Naive B cell (primary cell): ENCODE results near the gene FFAR1. TPM values are rescaled to one million over a fixed set of nuclear protein-coding genes. Genes with fewer than 3 reads are reported as not detected.
"Not testable (repeated sequence)": the region's sequence is repeated elsewhere in the genome, so short reads cannot be mapped to it uniquely, and the experiment has no call there.

Source experiments
- ATAC-seq, 2 donors: fragments of 150-1000 bp; cut with Tn5 transposase; 2 replicates each; pipeline ENCODE4 v1.10.0; 2021; ENCODE audit warnings: low read depth in 2 of 2, mild to moderate bottlenecking in 2 of 2, moderate library complexity in 2 of 2
- DNase-seq: peaks from one replicate; pipeline ENCODE4 v3.0.0; 2022
- H3K27ac Mint-ChIP-seq, 6 donors: one replicate each; pipeline ENCODE4 v1.8.0; 2020 to 2022; ENCODE audit warnings: mild to moderate bottlenecking in 6 of 6, mixed read lengths in 6 of 6, moderate library complexity in 5 of 6, inconsistent platforms in 2 of 6
- H3K27me3 Mint-ChIP-seq, 3 donors: one replicate each; pipeline ENCODE4 v1.8.0; 2021 to 2022; ENCODE audit warnings: mixed read lengths in 3 of 3, mild to moderate bottlenecking in 1 of 3
- H3K36me3 Mint-ChIP-seq, 2 donors: one replicate each; pipeline ENCODE4 v1.8.0; 2020 to 2022; ENCODE audit warnings: mixed read lengths in 2 of 2, inconsistent platforms in 1 of 2, mild to moderate bottlenecking in 1 of 2
- H3K4me1 Mint-ChIP-seq, 3 donors: one replicate each; pipeline ENCODE4 v1.8.0; 2020 to 2022; ENCODE audit warnings: mixed read lengths in 3 of 3, inconsistent platforms in 1 of 3, mild to moderate bottlenecking in 1 of 3, moderate library complexity in 1 of 3
- H3K4me3 Mint-ChIP-seq, 8 donors: one replicate each; pipeline ENCODE4 v1.8.0; 2020 to 2022; ENCODE audit warnings: mild to moderate bottlenecking in 8 of 8, mixed read lengths in 8 of 8, moderate library complexity in 8 of 8, inconsistent platforms in 2 of 8
- H3K9me3 Mint-ChIP-seq, 7 donors: one replicate each; pipeline ENCODE4 v1.8.0; 2020 to 2022; ENCODE audit warnings: mixed read lengths in 7 of 7, mild to moderate bottlenecking in 5 of 7, inconsistent platforms in 2 of 7, moderate library complexity in 1 of 7
- polyA plus RNA-seq, 6 donors: library from polyadenylated mRNA; unstranded; fragments of 300-500 nt; fragmentation: Illumina TruSeq; gene quantifications; one replicate each; pipeline ENCODE4 v1.2.3, GENCODE V29; 2021; ENCODE audit warnings: low read depth in 6 of 6

Gene FFAR1
- polyA plus RNA-seq, 6 donors from 2014 or later = 0.14 to 1.9 (median 0.75) TPM

- peaks cover 0 to 12% of the 10 kb centered on the region in 2 donors for H3K36me3 Mint-ChIP-seq
- H3K4me3 Mint-ChIP-seq = peak overlapping the region in 5 of 8 donors; percentile 4 to 82 (median 70)
Measured at GRCh38 chr19:35349614-35350521, 2.2 kb downstream of the FFAR1 start.

GRCh38 chr19:35350591-35350990 lies 2.9 kb downstream of the FFAR1 start:
- Mint-ChIP-seq H3K4me3 (peak overlapping the region in 3 of 8 donors; percentile 13 to 72 (median 47)), H3K9me3 (peaks cover 0 to 4% (median 0%) of the 10 kb centered on the region in 7 donors), H3K27me3 (no peaks in the 10 kb centered on the region), H3K36me3 (peaks cover 0 to 12% of the 10 kb centered on the region in 2 donors), H3K4me1 (peaks cover 47 to 68% (median 61%) of the 10 kb centered on the region in 3 donors), H3K27ac (peak overlapping the region in 4 of 6 donors; percentile 10 to 99 (median 84))
- DNase-seq (no peak), ATAC-seq (no peak)

More at GRCh38 chr19:35349614-35350521, 2.2 kb downstream of the FFAR1 start:
- peak overlapping the region; percentile 41 to 99 (median 89) for H3K27ac Mint-ChIP-seq
- no peaks in the 10 kb centered on the region for H3K27me3 Mint-ChIP-seq
- ATAC-seq (no peak), DNase-seq (no peak)
- H3K9me3 Mint-ChIP-seq = peaks cover 0 to 4% (median 0%) of the 10 kb centered on the region in 7 donors
- H3K4me1 Mint-ChIP-seq = peaks cover 48 to 75% (median 68%) of the 10 kb centered on the region in 3 donors

DNA sequence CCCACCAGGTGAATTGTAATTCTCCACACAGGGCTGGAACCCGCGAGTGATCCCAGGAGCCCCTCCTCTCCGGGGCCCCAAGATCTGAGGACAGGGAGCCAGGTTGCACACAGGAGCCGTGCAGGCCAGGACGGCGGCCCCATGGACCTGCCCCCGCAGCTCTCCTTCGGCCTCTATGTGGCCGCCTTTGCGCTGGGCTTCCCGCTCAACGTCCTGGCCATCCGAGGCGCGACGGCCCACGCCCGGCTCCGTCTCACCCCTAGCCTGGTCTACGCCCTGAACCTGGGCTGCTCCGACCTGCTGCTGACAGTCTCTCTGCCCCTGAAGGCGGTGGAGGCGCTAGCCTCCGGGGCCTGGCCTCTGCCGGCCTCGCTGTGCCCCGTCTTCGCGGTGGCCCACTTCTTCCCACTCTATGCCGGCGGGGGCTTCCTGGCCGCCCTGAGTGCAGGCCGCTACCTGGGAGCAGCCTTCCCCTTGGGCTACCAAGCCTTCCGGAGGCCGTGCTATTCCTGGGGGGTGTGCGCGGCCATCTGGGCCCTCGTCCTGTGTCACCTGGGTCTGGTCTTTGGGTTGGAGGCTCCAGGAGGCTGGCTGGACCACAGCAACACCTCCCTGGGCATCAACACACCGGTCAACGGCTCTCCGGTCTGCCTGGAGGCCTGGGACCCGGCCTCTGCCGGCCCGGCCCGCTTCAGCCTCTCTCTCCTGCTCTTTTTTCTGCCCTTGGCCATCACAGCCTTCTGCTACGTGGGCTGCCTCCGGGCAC lies 3.9 kb downstream of the FFAR1 start:
- Mint-ChIP-seq H3K27ac (peak overlapping the region in 3 of 6 donors; percentile 49 to 99 (median 79)), H3K27me3 (no peaks in the 10 kb centered on the region), H3K9me3 (peaks cover 0 to 2% (median 0%) of the 10 kb centered on the region in 7 donors), H3K4me3 (peak overlapping the region in 1 of 8 donors; percentile 66), H3K36me3 (peaks cover 0 to 2% of the 10 kb centered on the region in 2 donors), H3K4me1 (peaks cover 37 to 62% (median 55%) of the 10 kb centered on the region in 3 donors)
- DNase-seq (no peak), ATAC-seq (no peak)

- H3K4me1 Mint-ChIP-seq = peaks cover 32 to 57% (median 50%) of the 10 kb centered on the region in 3 donors
- H3K4me3 Mint-ChIP-seq = no peak overlapping the region
- peak overlapping the region in 2 of 6 donors; percentile 74 to 79 for H3K27ac Mint-ChIP-seq
- H3K9me3 Mint-ChIP-seq = no peaks in the 10 kb centered on the region
- ATAC-seq = no peak
- no peaks in the 10 kb centered on the region for H3K36me3 Mint-ChIP-seq
- no peak for DNase-seq
- H3K27me3 Mint-ChIP-seq = no peaks in the 10 kb centered on the region
Measured at GRCh38 chr19:35352177-35352447, 4.4 kb downstream of the FFAR1 start.

DNA sequence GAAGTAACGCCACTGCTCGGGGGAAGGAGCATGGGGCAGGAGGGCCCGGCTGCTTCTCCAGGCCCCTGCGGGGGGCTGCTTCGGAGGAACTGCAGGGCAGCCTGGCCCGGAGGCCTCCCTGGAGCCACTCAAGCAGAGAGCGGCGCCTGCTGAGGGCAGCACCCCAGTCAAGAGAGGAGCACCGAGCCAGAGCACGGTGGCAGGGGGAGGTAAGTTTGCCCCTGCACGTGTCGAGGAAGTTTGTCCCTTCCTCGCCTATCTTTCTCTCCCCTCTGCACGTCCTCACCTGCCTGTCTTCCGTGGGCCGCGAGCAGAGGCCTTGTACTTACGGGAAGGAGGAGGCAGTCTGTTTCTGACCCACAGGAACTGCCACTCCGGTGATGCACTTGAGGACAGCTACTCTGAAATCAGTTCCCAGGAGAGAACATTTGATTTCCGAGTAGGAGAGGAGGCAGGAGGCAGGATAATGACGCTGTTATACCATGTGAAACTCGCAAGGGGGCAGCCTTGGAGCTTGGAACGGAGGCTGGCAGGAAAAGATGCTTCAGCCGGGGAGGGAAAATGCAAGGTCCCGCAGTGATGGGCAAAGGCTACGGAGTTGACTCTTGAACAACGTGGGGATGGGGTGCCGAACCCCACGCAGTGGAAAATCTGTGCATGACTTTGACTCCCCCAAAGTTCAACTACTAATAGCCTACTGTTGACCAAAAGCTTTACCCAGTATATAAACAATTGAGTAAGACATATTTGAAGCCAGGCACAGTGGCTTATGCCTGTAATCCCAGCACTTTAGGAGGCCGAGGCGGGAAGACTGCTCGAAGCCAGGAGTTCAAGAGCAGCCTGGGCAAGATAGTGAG lies 5.0 kb downstream of the FFAR1 start:
- Mint-ChIP-seq H3K4me1 (peaks cover 26 to 51% (median 44%) of the 10 kb centered on the region in 3 donors), H3K4me3 (peak overlapping the region in 6 of 8 donors; percentile 6 to 87 (median 54)), H3K27me3 (peaks cover under 1 to 3% (median under 1%) of the 10 kb centered on the region in 3 donors), H3K36me3 (no peaks in the 10 kb centered on the region), H3K27ac (peak overlapping the region in 3 of 6 donors; percentile 66 to 82 (median 74)), H3K9me3 (no peaks in the 10 kb centered on the region)
- ATAC-seq (peak; percentile 20 to 51), DNase-seq (peak; percentile 67)

DNA sequence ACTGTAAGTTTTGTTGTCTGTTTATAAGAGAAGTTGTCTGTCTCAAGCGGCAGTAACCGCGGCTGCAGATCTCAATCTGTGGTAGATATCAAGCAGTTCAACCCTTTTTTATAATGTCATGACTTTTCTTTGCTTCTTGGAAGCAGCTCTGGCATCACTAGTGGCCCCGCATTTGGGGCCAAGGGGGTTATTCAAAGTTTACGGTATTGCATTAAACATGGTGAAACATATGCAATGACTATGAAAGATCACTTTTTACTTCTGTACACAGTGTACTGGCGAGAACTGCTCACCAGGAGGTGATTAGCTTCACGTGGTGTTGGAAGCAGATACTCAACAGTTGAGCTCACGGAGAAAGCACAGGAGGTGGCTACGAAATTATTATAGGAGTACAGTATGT lies 5.9 kb downstream of the FFAR1 start:
- no peak for DNase-seq
- no peaks in the 10 kb centered on the region for H3K9me3 Mint-ChIP-seq
- no peak for ATAC-seq
- H3K36me3 Mint-ChIP-seq = no peaks in the 10 kb centered on the region
- H3K4me3 Mint-ChIP-seq = no peak overlapping the region
- peaks cover 26 to 47% (median 35%) of the 10 kb centered on the region in 3 donors for H3K4me1 Mint-ChIP-seq
- H3K27me3 Mint-ChIP-seq = peaks cover 7 to 10% (median 8%) of the 10 kb centered on the region in 3 donors
- H3K27ac Mint-ChIP-seq = no peak overlapping the region

DNA sequence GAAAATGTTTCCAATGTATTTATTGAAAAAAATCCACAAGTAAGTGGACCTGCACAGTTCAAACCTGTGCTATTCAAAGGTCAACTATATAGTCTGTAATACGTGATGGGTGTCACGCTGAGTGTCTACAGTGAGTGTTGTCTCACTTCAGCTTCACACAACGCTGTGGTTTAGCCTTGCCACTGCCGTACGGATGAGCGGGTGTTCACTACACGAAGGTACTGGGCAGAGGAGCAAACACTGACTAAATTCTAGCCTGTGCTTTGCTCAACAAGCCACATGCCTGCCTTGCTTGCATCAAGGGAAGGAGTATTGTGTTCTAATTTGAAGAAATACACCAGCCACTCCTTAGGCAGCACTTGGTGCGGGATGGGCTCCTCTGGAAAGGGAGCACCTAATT lies 7.2 kb downstream of the FFAR1 start:
- H3K4me3 Mint-ChIP-seq = no peak overlapping the region
- H3K27me3 Mint-ChIP-seq = peaks cover 7 to 10% (median 8%) of the 10 kb centered on the region in 3 donors
- H3K4me1 Mint-ChIP-seq = peaks cover 15 to 34% (median 22%) of the 10 kb centered on the region in 3 donors
- ATAC-seq (no peak), DNase-seq (no peak)
- peak overlapping the region in 2 of 6 donors; percentile 42 to 78 for H3K27ac Mint-ChIP-seq
- H3K36me3 Mint-ChIP-seq = no peaks in the 10 kb centered on the region
- no peaks in the 10 kb centered on the region for H3K9me3 Mint-ChIP-seq

- ATAC-seq = no peak
- DNase-seq = no peak
- no peaks in the 10 kb centered on the region for H3K36me3 Mint-ChIP-seq
- H3K27me3 Mint-ChIP-seq = peaks cover 7 to 10% (median 9%) of the 10 kb centered on the region in 3 donors
- H3K9me3 Mint-ChIP-seq = no peaks in the 10 kb centered on the region
- no peak overlapping the region for H3K4me3 Mint-ChIP-seq
- peak overlapping the region in 1 of 6 donors; percentile 82 for H3K27ac Mint-ChIP-seq
- H3K4me1 Mint-ChIP-seq = peaks cover 12 to 24% (median 15%) of the 10 kb centered on the region in 3 donors
Measured at GRCh38 chr19:35355791-35356460, 8.2 kb downstream of the FFAR1 start.

GRCh38 chr19:35357867-35358573 lies 10.3 kb downstream of the FFAR1 start, which contains the start of gene FFAR3:
TSS of gene FFAR3 (plus strand) at chr19:35358460. CDS start at chr19:35358891, 431 bp downstream.
- Mint-ChIP-seq H3K27ac (no peak within 1 kb of the TSS), H3K27me3 (peaks cover 7 to 29% (median 26%) of the 10 kb centered on the region in 3 donors), H3K36me3 (no peaks in the 10 kb centered on the region), H3K4me3 (peak within 1 kb of the TSS in 1 of 8 donors; percentile 0), H3K9me3 (no peaks in the 10 kb centered on the region), H3K4me1 (peaks cover 5 to 11% (median 6%) of the 10 kb centered on the region in 3 donors)
- DNase-seq (no peak), ATAC-seq (no peak)

GRCh38 chr19:35358834-35359233 lies 11.1 kb downstream of the FFAR1 start:
- H3K36me3 Mint-ChIP-seq, H3K27ac Mint-ChIP-seq, H3K4me1 Mint-ChIP-seq, ATAC-seq, DNase-seq, H3K4me3 Mint-ChIP-seq, H3K9me3 Mint-ChIP-seq: not testable (repeated sequence)
- peaks cover 7 to 35% (median 26%) of the 10 kb centered on the region in 3 donors for H3K27me3 Mint-ChIP-seq

- H3K27ac Mint-ChIP-seq, DNase-seq, H3K36me3 Mint-ChIP-seq, H3K4me3 Mint-ChIP-seq, H3K9me3 Mint-ChIP-seq, H3K4me1 Mint-ChIP-seq, ATAC-seq: not testable (repeated sequence)
- H3K27me3 Mint-ChIP-seq = peaks cover 7 to 39% (median 32%) of the 10 kb centered on the region in 3 donors
Measured at GRCh38 chr19:35359395-35359794, 11.7 kb downstream of the FFAR1 start.

- not testable (repeated sequence) for H3K36me3 Mint-ChIP-seq, ATAC-seq, H3K9me3 Mint-ChIP-seq, DNase-seq, H3K4me3 Mint-ChIP-seq, H3K27ac Mint-ChIP-seq
- peaks cover 7 to 43% (median 36%) of the 10 kb centered on the region in 3 donors for H3K27me3 Mint-ChIP-seq
- H3K4me1 Mint-ChIP-seq = peaks cover 4 to 10% (median 10%) of the 10 kb centered on the region in 3 donors
Measured at GRCh38 chr19:35360081-35360480, 12.4 kb downstream of the FFAR1 start.
